Mesothelial cell of epicardium (in vitro differentiated cells): ENCODE data around the gene BMPER. TPM values are rescaled to one million over a fixed set of nuclear protein-coding genes. Genes with fewer than 3 reads are reported as not detected.

ENCODE experiments used
- DNase-seq, 2 experiments: peaks; one replicate each; pipeline ENCODE4 v3.0.0; 2021; ENCODE audit warnings: low spot score in 2 of 2; ENCODE audit not compliant: unreplicated experiment in 2 of 2
- H3K27ac Mint-ChIP-seq: 2 replicates; pipeline ENCODE4 v1.8.0; 2021; ENCODE audit warnings: mixed read lengths
- H3K27me3 Mint-ChIP-seq: 2 replicates; pipeline ENCODE4 v1.8.0; 2021; ENCODE audit warnings: low read depth, mixed read lengths
- H3K36me3 Mint-ChIP-seq: 2 replicates; pipeline ENCODE4 v1.8.0; 2021; ENCODE audit warnings: mixed read lengths
- H3K4me1 Mint-ChIP-seq: 2 replicates; pipeline ENCODE4 v1.8.0; 2021; ENCODE audit warnings: mixed read lengths
- H3K4me3 Mint-ChIP-seq: 2 replicates; pipeline ENCODE4 v1.8.0; 2021; ENCODE audit warnings: mild to moderate bottlenecking, moderate library complexity, mixed read lengths
- H3K9me3 Mint-ChIP-seq: 2 replicates; pipeline ENCODE4 v1.8.0; 2021; ENCODE audit warnings: mixed read lengths
- CTCF ChIP-seq: fragments of 200-600 bp; sonication (generic); IDR thresholded peaks from one replicate; pipeline ENCODE4 v1.5.0; 2021; ENCODE audit warnings: antibody characterized with exemption; ENCODE audit not compliant: unreplicated experiment
- total RNA-seq: library from RNA; stranded (reverse); gene quantifications from 3 replicates; pipeline ENCODE4 v1.2.1, GENCODE V29; 2021

The BMPER gene
- total RNA-seq, 1 donor from 2014 or later: 1.7 TPM

- Mint-ChIP-seq H3K36me3 (no peaks in the 10 kb centered on the region), H3K27me3 (peaks cover 58% of the 10 kb centered on the region), H3K4me3 (no peak overlapping the region), H3K27ac (no peak overlapping the region), H3K9me3 (no peaks in the 10 kb centered on the region), H3K4me1 (peaks cover 9% of the 10 kb centered on the region)
- no peak for DNase-seq
- TF ChIP-seq CTCF: no peak
Measured at GRCh38 chr7:33901847-33902246, 3.5 kb upstream of the BMPER start.

DNA sequence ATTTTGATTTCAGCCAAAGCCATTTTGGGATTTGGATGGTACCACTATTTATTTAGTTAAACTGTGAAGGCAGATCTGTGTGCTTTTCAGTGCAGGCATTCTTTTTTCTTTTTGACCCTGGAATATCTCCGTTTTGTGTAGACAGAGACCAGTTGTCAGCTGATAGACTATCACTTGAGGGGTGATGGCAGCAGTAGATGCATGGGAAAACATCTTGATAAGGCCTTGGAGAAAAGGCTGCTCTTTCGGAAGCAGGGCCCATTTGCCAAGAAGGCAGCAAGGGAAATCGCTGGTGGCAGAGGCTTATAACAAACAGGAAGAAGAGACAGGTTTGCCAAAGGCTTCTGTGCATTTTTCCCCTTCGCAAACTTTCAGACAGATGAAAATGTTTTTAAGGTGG is 2.6 kb upstream of the BMPER start:
- H3K4me3 Mint-ChIP-seq: peak overlapping the region; percentile 3
- H3K36me3 Mint-ChIP-seq: no peaks in the 10 kb centered on the region
- H3K27me3 Mint-ChIP-seq: peaks cover 67% of the 10 kb centered on the region
- no peaks in the 10 kb centered on the region for H3K9me3 Mint-ChIP-seq
- H3K27ac Mint-ChIP-seq: no peak overlapping the region
- peaks cover 11% of the 10 kb centered on the region for H3K4me1 Mint-ChIP-seq
- no peak for TF ChIP-seq CTCF
- DNase-seq: no peak

GRCh38 chr7:33903791-33904680 is 1.3 kb upstream of the BMPER start:
- Mint-ChIP-seq H3K27me3 (peaks cover 72% of the 10 kb centered on the region), H3K4me1 (peaks cover 16% of the 10 kb centered on the region), H3K4me3 (peak overlapping the region; percentile 79), H3K9me3 (no peaks in the 10 kb centered on the region), H3K27ac (no peak overlapping the region), H3K36me3 (no peaks in the 10 kb centered on the region)
- TF ChIP-seq CTCF: no peak
- peak in 1 of 2 experiments; percentile 41 for DNase-seq

- peaks cover 16% of the 10 kb centered on the region for H3K4me1 Mint-ChIP-seq
- no peak for TF ChIP-seq CTCF
- no peak overlapping the region for H3K27ac Mint-ChIP-seq
- peaks cover 74% of the 10 kb centered on the region for H3K27me3 Mint-ChIP-seq
- H3K36me3 Mint-ChIP-seq: no peaks in the 10 kb centered on the region
- peak; percentile 31 to 62 for DNase-seq
- no peaks in the 10 kb centered on the region for H3K9me3 Mint-ChIP-seq
- peak overlapping the region; percentile 79 for H3K4me3 Mint-ChIP-seq
Measured at GRCh38 chr7:33904681-33905388, 504 bp upstream of the BMPER start.

DNA sequence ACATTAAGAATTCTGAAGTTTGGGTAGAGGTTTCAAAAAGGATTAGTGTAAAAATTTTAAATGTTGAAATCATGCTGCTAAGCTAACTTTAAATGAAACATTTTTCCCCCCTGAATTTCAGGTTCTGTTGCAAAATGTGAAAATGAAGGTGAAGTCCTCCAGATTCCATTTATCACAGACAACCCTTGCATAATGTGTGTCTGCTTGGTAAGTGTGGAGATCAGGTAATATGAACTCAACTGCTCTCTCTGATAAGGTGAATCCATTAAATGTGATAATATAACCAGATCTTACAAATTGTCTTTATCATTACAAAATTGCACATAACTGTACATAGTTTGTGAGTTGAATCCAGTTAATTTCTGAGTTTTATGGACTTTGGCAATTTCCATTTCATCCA is 1.4 kb downstream of the BMPER start:
- peaks cover 16% of the 10 kb centered on the region for H3K4me1 Mint-ChIP-seq
- H3K27ac Mint-ChIP-seq: no peak overlapping the region
- H3K27me3 Mint-ChIP-seq: peaks cover 71% of the 10 kb centered on the region
- H3K36me3 Mint-ChIP-seq: no peaks in the 10 kb centered on the region
- no peaks in the 10 kb centered on the region for H3K9me3 Mint-ChIP-seq
- no peak for TF ChIP-seq CTCF
- DNase-seq: no peak
- no peak overlapping the region for H3K4me3 Mint-ChIP-seq
